HepG2 (cell line): Measurements from ENCODE around the gene CFAP119. TPM values are rescaled to one million over a fixed set of nuclear protein-coding genes. Genes with fewer than 3 reads are reported as not detected.

ENCODE experiments used
- ATF1 ChIP-seq: IDR thresholded peaks from 2 replicates; pipeline ENCODE4 v1.6.1; 2016; ENCODE audit warnings: mild to moderate bottlenecking, control low read depth
- ERF ChIP-seq: IDR thresholded peaks from 2 replicates; pipeline ENCODE4 v1.6.1; 2018; ENCODE audit warnings: missing biosample characterization, missing genetic modification reagents
- KMT2A ChIP-seq: sonication (generic); formaldehyde crosslinking; IDR thresholded peaks from 2 replicates; pipeline ENCODE4 v1.4.0; 2020; ENCODE audit warnings: missing genetic modification reagents
- MAFF ChIP-seq: IDR thresholded peaks from 2 replicates; pipeline ENCODE4 v1.6.1; 2011; ENCODE audit warnings: low read depth, low read length, improper control_type of control experiment
- MYC ChIP-seq: sonication (generic); formaldehyde crosslinking; IDR thresholded peaks from 2 replicates; pipeline ENCODE4 v1.9.0; 2021; ENCODE audit warnings: missing genetic modification reagents, borderline replicate concordance
- PHF21A ChIP-seq: sonication (generic); formaldehyde crosslinking; IDR thresholded peaks from 2 replicates; pipeline ENCODE4 v1.5.0; 2020; ENCODE audit warnings: mild to moderate bottlenecking, missing genetic modification reagents
- RELA ChIP-seq: sonication (generic); formaldehyde crosslinking; IDR thresholded peaks from 2 replicates; pipeline ENCODE4 v1.4.0; 2020; ENCODE audit warnings: missing genetic modification reagents
- SALL2 ChIP-seq: sonication (generic); formaldehyde crosslinking; IDR thresholded peaks from 2 replicates; pipeline ENCODE4 v1.8.1; 2023; ENCODE audit warnings: mild to moderate bottlenecking, missing genetic modification reagents, inconsistent platforms
- ZBTB20 ChIP-seq: sonication (generic); formaldehyde crosslinking; IDR thresholded peaks from 2 replicates; pipeline ENCODE4 v1.8.1; 2023; ENCODE audit warnings: missing genetic modification reagents, low read depth, mild to moderate bottlenecking, borderline replicate concordance
- ZBTB4 ChIP-seq: sonication (generic); formaldehyde crosslinking; IDR thresholded peaks from 2 replicates; pipeline ENCODE4 v1.4.0; 2020; ENCODE audit warnings: missing genetic modification reagents, mild to moderate bottlenecking, borderline replicate concordance
- ZNF709 ChIP-seq: sonication (generic); formaldehyde crosslinking; IDR thresholded peaks from 2 replicates; pipeline ENCODE4 v1.5.0; 2020; ENCODE audit warnings: mild to moderate bottlenecking, missing genetic modification reagents
- ZNF850 ChIP-seq: sonication (generic); formaldehyde crosslinking; conservative IDR thresholded peaks from 2 replicates; pipeline ENCODE4 v1.9.0; 2021; ENCODE audit warnings: mild to moderate bottlenecking, missing genetic modification reagents
- ZSCAN29 ChIP-seq: sonication (generic); formaldehyde crosslinking; conservative IDR thresholded peaks from 2 replicates; pipeline ENCODE4 v1.4.0; 2020; ENCODE audit warnings: mild to moderate bottlenecking, missing genetic modification reagents
- polyA plus RNA-seq, 8 experiments: library from polyadenylated mRNA; depleted of rRNA in 3 of 8; stranded (reverse) in 7 of 8; unstranded in 1 of 8; fragments of >200 nt; fragmentation: Illumina TruSeq in 4 of 8; extraction: Trizol in 4 of 8; gene quantifications; 2 replicates each; pipeline versions ENCODE4 v1.2.1 to v1.2.3, GENCODE V29; 2011 to 2016; ENCODE audit warnings: low read depth in 4 of 8, missing spikeins in 1 of 8, mixed read lengths in 1 of 8; ENCODE audit not compliant: insufficient read depth in 1 of 8
- total RNA-seq, 5 experiments: library from RNA; depleted of rRNA; stranded (reverse); fragments of >200 nt; fragmentation: Illumina TruSeq; extraction: Trizol; gene quantifications; 2 replicates each; pipeline ENCODE4 v1.2.3, GENCODE V29; 2016; ENCODE audit warnings: low read depth in 1 of 5
- TF ChIP-seq, protein P1 (sequence below): fragments of 450-650 bp; IDR thresholded peaks from 2 replicates; pipeline ENCODE4 v1.6.1; 2017; ENCODE audit warnings: mild to moderate bottlenecking
- TF ChIP-seq, protein P2 (sequence below): sonication (generic); formaldehyde crosslinking; IDR thresholded peaks from 2 replicates; pipeline ENCODE4 v1.8.1; 2023; ENCODE audit warnings: mild to moderate bottlenecking, missing genetic modification reagents, borderline replicate concordance
- TF ChIP-seq, protein P3 (sequence below): sonication (generic); formaldehyde crosslinking; IDR thresholded peaks from 2 replicates; pipeline ENCODE4 v1.4.0; 2020; ENCODE audit warnings: missing genetic modification reagents
- TF ChIP-seq, protein P4 (sequence below): sonication (generic); formaldehyde crosslinking; IDR thresholded peaks from 2 replicates; pipeline ENCODE4 v1.8.0; 2022; ENCODE audit warnings: mild to moderate bottlenecking, missing genetic modification reagents, moderate library complexity
- TF ChIP-seq, protein P5 (sequence below): sonication (generic); formaldehyde crosslinking; IDR thresholded peaks from 2 replicates; pipeline ENCODE4 v1.4.0; 2020; ENCODE audit warnings: missing genetic modification reagents, borderline replicate concordance

The CFAP119 gene
- total and polyA plus RNA-seq, 2 of the 13 experiments (the other 11 are each of a cell fraction or from before 2014, with no cell fraction given), result 6.4 TPM

GRCh38 chr16:30761427-30761927, 385 bp downstream of the CFAP119 start (continued):
- TF ChIP-seq, protein P1, sequence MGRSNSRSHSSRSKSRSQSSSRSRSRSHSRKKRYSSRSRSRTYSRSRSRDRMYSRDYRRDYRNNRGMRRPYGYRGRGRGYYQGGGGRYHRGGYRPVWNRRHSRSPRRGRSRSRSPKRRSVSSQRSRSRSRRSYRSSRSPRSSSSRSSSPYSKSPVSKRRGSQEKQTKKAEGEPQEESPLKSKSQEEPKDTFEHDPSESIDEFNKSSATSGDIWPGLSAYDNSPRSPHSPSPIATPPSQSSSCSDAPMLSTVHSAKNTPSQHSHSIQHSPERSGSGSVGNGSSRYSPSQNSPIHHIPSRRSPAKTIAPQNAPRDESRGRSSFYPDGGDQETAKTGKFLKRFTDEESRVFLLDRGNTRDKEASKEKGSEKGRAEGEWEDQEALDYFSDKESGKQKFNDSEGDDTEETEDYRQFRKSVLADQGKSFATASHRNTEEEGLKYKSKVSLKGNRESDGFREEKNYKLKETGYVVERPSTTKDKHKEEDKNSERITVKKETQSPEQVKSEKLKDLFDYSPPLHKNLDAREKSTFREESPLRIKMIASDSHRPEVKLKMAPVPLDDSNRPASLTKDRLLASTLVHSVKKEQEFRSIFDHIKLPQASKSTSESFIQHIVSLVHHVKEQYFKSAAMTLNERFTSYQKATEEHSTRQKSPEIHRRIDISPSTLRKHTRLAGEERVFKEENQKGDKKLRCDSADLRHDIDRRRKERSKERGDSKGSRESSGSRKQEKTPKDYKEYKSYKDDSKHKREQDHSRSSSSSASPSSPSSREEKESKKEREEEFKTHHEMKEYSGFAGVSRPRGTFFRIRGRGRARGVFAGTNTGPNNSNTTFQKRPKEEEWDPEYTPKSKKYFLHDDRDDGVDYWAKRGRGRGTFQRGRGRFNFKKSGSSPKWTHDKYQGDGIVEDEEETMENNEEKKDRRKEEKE, result no peak
- TF ChIP-seq, protein P2, sequence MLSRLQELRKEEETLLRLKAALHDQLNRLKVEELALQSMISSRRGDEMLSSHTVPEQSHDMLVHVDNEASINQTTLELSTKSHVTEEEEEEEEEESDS (CRISPR knock-in tag), result no peak
- TF ChIP-seq ZBTB4 (CRISPR knock-in tag) (0 out of 2 replicates have a peak, but pooled peaks have one; percentile 41), KMT2A (CRISPR knock-in tag) (no peak; the same call in 1 of the 2 replicates), ZBTB20 (CRISPR knock-in tag) (no peak), ZNF850 (CRISPR knock-in tag) (no peak), MAFF (no peak), RELA (CRISPR knock-in tag) (no peak), SALL2 (no peak), ZSCAN29 (no peak), ATF1 (CRISPR knock-in tag) (no peak), PHF21A (CRISPR knock-in tag) (no peak), ERF (CRISPR knock-in tag) (no peak), ZNF709 (0 out of 2 replicates have a peak, but pooled peaks have one; percentile 11), MYC (no peak)
- TF ChIP-seq, protein P3, sequence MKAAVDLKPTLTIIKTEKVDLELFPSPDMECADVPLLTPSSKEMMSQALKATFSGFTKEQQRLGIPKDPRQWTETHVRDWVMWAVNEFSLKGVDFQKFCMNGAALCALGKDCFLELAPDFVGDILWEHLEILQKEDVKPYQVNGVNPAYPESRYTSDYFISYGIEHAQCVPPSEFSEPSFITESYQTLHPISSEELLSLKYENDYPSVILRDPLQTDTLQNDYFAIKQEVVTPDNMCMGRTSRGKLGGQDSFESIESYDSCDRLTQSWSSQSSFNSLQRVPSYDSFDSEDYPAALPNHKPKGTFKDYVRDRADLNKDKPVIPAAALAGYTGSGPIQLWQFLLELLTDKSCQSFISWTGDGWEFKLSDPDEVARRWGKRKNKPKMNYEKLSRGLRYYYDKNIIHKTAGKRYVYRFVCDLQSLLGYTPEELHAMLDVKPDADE, result no peak
- TF ChIP-seq, protein P4, sequence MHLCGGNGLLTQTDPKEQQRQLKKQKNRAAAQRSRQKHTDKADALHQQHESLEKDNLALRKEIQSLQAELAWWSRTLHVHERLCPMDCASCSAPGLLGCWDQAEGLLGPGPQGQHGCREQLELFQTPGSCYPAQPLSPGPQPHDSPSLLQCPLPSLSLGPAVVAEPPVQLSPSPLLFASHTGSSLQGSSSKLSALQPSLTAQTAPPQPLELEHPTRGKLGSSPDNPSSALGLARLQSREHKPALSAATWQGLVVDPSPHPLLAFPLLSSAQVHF, result peak; percentile 90; the same call in 1 of the 2 replicates
- TF ChIP-seq, protein P5, sequence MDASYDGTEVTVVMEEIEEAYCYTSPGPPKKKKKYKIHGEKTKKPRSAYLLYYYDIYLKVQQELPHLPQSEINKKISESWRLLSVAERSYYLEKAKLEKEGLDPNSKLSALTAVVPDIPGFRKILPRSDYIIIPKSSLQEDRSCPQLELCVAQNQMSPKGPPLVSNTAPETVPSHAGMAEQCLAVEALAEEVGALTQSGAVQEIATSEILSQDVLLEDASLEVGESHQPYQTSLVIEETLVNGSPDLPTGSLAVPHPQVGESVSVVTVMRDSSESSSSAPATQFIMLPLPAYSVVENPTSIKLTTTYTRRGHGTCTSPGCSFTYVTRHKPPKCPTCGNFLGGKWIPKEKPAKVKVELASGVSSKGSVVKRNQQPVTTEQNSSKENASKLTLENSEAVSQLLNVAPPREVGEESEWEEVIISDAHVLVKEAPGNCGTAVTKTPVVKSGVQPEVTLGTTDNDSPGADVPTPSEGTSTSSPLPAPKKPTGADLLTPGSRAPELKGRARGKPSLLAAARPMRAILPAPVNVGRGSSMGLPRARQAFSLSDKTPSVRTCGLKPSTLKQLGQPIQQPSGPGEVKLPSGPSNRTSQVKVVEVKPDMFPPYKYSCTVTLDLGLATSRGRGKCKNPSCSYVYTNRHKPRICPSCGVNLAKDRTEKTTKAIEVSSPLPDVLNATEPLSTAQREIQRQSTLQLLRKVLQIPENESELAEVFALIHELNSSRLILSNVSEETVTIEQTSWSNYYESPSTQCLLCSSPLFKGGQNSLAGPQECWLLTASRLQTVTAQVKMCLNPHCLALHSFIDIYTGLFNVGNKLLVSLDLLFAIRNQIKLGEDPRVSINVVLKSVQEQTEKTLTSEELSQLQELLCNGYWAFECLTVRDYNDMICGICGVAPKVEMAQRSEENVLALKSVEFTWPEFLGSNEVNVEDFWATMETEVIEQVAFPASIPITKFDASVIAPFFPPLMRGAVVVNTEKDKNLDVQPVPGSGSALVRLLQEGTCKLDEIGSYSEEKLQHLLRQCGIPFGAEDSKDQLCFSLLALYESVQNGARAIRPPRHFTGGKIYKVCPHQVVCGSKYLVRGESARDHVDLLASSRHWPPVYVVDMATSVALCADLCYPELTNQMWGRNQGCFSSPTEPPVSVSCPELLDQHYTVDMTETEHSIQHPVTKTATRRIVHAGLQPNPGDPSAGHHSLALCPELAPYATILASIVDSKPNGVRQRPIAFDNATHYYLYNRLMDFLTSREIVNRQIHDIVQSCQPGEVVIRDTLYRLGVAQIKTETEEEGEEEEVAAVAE (CRISPR knock-in tag), result no peak
